ENCODE data around the gene NR5A1. TPM values are rescaled to one million over a fixed set of nuclear protein-coding genes. Genes with fewer than 3 reads are reported as not detected.

The NR5A1 gene
- total and polyA plus RNA-seq, 2 of the 13 experiments (the other 11 are each of a cell fraction or from before 2014, with no cell fraction given), result 28.9 to 44.7 TPM

- FAIRE-seq (no peak), ATAC-seq (no peak), DNase-seq (ENCODE audit: low spot score) (no peak)
- Histone ChIP-seq H3K36me3 (replicated peaks in 1 of 2; ENCODE audit: control insufficient read depth in 1 of 2, insufficient read depth in 2 of 2, low read length in 2 of 2) (no peaks in the 10 kb centered on the region), H3K27ac (ENCODE audit: extremely low read length, insufficient read depth, low read length) (no peak overlapping the region), H3K79me2 (ENCODE audit: insufficient read depth, low read length) (no peaks in the 10 kb centered on the region), H4K20me1 (ENCODE audit: insufficient read depth, low read length) (no peaks in the 10 kb centered on the region), H3K4me2 (ENCODE audit: low read depth, low read length) (no peak overlapping the region), H3K27me3 (ENCODE audit: control insufficient read depth in 1 of 2, insufficient read depth in 2 of 2, low read length in 2 of 2) (peaks cover 0 to 5% of the 10 kb centered on the region in 2 experiments; a peak in 2 of 5 replicates), H3K9ac (ENCODE audit: insufficient read depth, low read depth, low read length) (no peak overlapping the region), H3K4me1 (ENCODE audit: insufficient read depth, low read length) (no peaks in the 10 kb centered on the region), H3K9me3 (ENCODE audit: low read length) (no peaks in the 10 kb centered on the region), H3K4me3 (replicated peaks in 1 of 3; ENCODE audit: insufficient read depth in 1 of 3, low read depth in 2 of 3, low read length in 3 of 3) (no peak overlapping the region), H2AFZ (ENCODE audit: low read length) (no peak overlapping the region)
- TF ChIP-seq ZNF564 (CRISPR knock-in tag; IDR thresholded peaks at IDR 0.05), result no peak
- TF ChIP-seq, protein P1, sequence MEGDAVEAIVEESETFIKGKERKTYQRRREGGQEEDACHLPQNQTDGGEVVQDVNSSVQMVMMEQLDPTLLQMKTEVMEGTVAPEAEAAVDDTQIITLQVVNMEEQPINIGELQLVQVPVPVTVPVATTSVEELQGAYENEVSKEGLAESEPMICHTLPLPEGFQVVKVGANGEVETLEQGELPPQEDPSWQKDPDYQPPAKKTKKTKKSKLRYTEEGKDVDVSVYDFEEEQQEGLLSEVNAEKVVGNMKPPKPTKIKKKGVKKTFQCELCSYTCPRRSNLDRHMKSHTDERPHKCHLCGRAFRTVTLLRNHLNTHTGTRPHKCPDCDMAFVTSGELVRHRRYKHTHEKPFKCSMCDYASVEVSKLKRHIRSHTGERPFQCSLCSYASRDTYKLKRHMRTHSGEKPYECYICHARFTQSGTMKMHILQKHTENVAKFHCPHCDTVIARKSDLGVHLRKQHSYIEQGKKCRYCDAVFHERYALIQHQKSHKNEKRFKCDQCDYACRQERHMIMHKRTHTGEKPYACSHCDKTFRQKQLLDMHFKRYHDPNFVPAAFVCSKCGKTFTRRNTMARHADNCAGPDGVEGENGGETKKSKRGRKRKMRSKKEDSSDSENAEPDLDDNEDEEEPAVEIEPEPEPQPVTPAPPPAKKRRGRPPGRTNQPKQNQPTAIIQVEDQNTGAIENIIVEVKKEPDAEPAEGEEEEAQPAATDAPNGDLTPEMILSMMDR (CRISPR knock-in tag; IDR thresholded peaks at IDR 0.05), result 0 out of 2 replicates have a peak, but pooled peaks have one; percentile 8
- in situ Hi-C loops (cut with HindIII; ENCODE audit: extremely low pct_ligation_motif_present, low pct_unique_long_range_greater_than_20kb), result no loop called here
- no TSS peak for BruUV-seq (replicated peaks)
- 78% methylated on average over 16 of the region's 16 CpGs for WGBS (ENCODE audit: low lambda C conversion rate)
- CTCF ChIA-PET (ENCODE audit: low intra/inter-chr PET ratio, low total read pairs), result no interaction called here
- intact Hi-C loops (cut with micrococcal nuclease; ENCODE audit: unreplicated experiment), result no loop called here
- POLR2A ChIA-PET, result no interaction called here
Observed at GRCh38 chr9:124441291-124441690, 65.9 kb downstream of the NR5A1 start.

GRCh38 chr9:124440786-124441185 lies 66.4 kb downstream of the NR5A1 start:
- intact Hi-C loops (cut with micrococcal nuclease; ENCODE audit: unreplicated experiment), result no loop called here
- H3K36me3 ChIP-seq (replicated peaks in 1 of 2; ENCODE audit: control insufficient read depth in 1 of 2, insufficient read depth in 2 of 2, low read length in 2 of 2), result no peaks in the 10 kb centered on the region
- ATAC-seq (no peak), DNase-seq (ENCODE audit: low spot score) (no peak), FAIRE-seq (no peak)
- no peak overlapping the region for H3K9ac ChIP-seq (ENCODE audit: insufficient read depth, low read depth, low read length)
- no peak overlapping the region for H2AFZ ChIP-seq (ENCODE audit: low read length)
- CTCF ChIA-PET (ENCODE audit: low intra/inter-chr PET ratio, low total read pairs), result no interaction called here
- no peak overlapping the region for H3K4me2 ChIP-seq (ENCODE audit: low read depth, low read length)
- no TSS peak for BruUV-seq (replicated peaks)
- TF ChIP-seq AHR (CRISPR knock-in tag; IDR thresholded peaks at IDR 0.05) (no peak), ZBTB33 (CRISPR knock-in tag; IDR thresholded peaks at IDR 0.05) (no peak), GATAD1 (CRISPR knock-in tag; IDR thresholded peaks at IDR 0.05) (no peak), REXO4 (CRISPR knock-in tag; IDR thresholded peaks at IDR 0.05; ENCODE audit: borderline replicate concordance) (no peak), TIGD3 (CRISPR knock-in tag; IDR thresholded peaks at IDR 0.05; ENCODE audit: borderline replicate concordance) (no peak)
- H3K27ac ChIP-seq (ENCODE audit: extremely low read length, insufficient read depth, low read length), result no peak overlapping the region
- H3K4me1 ChIP-seq (ENCODE audit: insufficient read depth, low read length), result no peaks in the 10 kb centered on the region
- H3K27me3 ChIP-seq (ENCODE audit: control insufficient read depth in 1 of 2, insufficient read depth in 2 of 2, low read length in 2 of 2), result peaks cover 0 to 5% of the 10 kb centered on the region in 2 experiments; a peak in 2 of 5 replicates
- H3K9me3 ChIP-seq (ENCODE audit: low read length), result no peaks in the 10 kb centered on the region
- H3K4me3 ChIP-seq (replicated peaks in 1 of 3; ENCODE audit: insufficient read depth in 1 of 3, low read depth in 2 of 3, low read length in 3 of 3), result no peak overlapping the region
- in situ Hi-C loops (cut with HindIII; ENCODE audit: extremely low pct_ligation_motif_present, low pct_unique_long_range_greater_than_20kb), result no loop called here
- no peaks in the 10 kb centered on the region for H3K79me2 ChIP-seq (ENCODE audit: insufficient read depth, low read length)
- POLR2A ChIA-PET, result no interaction called here
- WGBS (ENCODE audit: low lambda C conversion rate), result 30% methylated on average over 10 of the region's 10 CpGs
- H4K20me1 ChIP-seq (ENCODE audit: insufficient read depth, low read length), result no peaks in the 10 kb centered on the region
